HG02678 (cell line): Measurements from ENCODE around the gene CASP4.
A peak's percentile ranks its signal among the peaks of the same experiment; 100 is the strongest.
"Not testable (repeated sequence)": the region's sequence is repeated elsewhere in the genome, so short reads cannot be mapped to it uniquely, and the experiment has no call there.

ENCODE experiments used
- ATAC-seq: cut with Tn5 transposase; IDR thresholded peaks from one replicate; pipeline ENCODE4 v1.9.1; 2021; ENCODE audit warnings: mild to moderate bottlenecking, moderate library complexity; ENCODE audit not compliant: unreplicated experiment

The CASP4 gene

DNA sequence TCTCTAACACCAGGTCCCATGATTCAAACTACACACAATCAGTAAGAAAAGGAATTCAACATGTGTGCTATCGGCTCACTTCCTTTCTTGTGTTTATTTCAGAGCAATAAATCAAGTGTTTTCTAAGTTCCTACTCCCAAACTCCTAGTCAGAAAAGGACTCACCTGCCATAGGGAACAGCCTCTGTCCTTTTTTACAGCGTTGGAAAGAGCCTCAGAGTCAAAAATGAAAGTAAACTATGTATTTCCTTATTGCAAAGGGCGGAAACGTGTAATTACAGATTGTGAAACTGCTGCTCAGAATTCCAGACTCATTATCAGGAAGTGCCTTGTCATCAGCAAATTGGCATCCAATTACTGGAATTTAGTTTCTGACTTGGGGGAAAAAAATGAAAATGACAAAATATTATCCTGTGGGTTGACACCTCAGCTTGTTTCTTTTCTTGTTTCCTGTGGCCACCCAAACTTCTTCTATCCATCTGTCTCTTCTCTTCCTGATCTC, at the start of gene CASP4:
Gene CASP4, minus strand, starts transcription at position 220 of the 501 bp plus-strand sequence. Its CDS starts 49 bp downstream, at position 171.
- peak; percentile 86 for ATAC-seq

DNA sequence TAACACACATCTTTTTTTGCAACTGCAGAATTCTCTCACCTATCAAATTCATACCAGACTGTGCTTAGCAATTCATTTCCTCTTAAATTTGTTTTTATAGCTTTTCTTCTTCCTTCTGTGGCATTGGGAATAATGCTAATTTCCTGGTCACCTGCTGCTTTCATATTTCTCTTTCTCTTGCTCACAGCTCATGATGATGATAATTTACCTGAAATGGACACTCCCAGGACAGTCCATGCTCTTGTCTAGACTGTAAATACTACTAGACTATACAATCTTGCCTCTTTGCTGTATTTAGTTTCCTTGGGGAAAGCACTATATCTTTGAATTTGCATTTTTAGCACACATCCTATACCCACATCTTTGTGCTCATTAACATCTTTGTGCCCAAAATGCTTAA, 39.1 kb upstream of the CASP4 start:
- no peak for ATAC-seq

DNA sequence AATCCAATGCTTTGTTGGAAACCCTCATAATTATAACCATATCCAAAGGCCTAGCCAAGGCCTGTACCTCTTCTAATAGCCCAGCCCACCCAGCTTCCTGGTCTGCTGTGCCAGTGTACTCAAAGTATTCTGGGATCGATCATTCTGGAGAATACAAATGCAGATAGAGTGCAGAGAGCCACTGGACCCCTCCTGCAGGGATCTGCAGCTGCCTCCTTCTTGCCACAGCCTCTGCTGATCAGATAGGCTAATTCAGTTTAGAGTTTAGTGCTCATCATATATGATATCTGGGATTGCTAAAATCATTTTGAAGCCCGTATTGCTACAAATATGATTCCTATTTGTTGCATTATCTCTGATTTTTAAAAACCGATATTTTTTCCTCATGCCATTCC, 37.1 kb upstream of the CASP4 start:
- no peak for ATAC-seq

DNA sequence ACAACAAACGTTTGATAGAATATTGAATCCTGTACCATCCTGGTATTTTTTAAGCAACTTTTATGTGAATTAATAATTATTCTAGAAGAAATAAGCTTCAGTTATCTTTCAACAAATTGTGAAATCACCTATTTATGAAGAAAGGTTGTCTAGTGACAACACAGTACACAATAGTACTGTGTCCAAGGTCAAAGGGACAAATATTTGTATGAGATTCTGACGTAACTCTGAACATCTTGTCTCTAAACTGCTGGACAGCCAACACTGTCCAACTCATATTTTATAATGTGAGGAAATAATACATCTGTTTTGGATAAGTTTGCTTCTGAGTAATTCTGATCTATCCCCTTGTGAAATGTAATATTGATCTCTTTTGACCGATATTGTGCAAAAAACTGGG, 35.6 kb upstream of the CASP4 start:
- no peak for ATAC-seq

DNA sequence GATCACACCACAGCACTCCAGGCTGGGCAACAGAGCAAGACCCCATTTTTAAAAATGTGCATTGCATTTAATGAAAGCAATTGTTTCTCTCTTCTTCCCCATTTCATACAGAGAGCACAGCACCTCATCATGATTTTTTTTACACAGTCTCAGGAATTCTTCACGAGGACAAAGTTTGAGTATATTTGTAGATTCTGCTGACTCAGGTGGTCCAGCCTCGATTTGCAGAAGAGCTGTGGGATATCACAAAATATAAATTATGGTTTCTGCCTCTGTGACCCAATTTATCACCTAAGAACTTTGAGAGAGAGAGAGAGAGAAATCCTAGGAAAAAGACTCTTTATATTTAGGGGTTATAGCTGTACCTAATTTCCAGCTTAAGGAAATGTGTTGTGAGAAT, 34.8 kb upstream of the CASP4 start:
- no peak for ATAC-seq

DNA sequence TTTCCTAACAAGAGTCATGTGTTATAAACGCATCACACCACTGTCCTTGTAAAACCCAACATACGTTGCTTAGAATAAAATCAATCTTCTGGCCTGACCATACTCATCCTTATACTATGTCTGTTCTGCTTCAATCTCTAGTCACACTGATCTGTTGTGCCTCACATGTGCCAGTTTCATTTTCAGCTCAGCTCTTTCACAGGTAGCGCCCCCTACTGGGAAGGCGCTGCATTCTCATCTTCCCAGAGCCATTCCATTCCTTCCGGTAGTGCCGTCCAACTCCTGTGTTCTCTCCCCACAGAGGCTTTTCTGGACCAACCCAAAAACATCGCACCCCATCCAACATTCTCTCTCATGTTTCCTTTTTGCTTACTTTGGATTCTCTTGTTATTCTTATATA, 32.4 kb upstream of the CASP4 start:
- ATAC-seq, result peak; percentile 85

DNA sequence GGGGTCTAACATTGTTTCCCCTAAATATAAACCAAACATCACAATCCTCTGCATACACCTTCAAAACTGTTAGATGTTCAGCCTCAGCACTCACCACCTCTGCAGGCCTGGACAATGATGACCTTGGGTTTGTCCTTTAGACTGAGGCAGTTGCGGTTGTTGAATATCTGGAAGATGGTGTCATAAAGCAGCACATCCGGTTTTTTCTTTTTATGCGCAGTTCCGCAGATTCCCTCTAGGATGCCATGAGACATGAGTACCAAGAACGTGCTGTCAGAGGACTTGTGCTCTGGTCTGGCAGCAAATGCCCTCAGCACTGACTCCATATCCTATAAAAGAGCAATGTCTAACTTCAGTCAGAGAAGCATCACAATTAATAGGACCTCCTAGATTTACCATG, 31.8 kb upstream of the CASP4 start:
- no peak for ATAC-seq

DNA sequence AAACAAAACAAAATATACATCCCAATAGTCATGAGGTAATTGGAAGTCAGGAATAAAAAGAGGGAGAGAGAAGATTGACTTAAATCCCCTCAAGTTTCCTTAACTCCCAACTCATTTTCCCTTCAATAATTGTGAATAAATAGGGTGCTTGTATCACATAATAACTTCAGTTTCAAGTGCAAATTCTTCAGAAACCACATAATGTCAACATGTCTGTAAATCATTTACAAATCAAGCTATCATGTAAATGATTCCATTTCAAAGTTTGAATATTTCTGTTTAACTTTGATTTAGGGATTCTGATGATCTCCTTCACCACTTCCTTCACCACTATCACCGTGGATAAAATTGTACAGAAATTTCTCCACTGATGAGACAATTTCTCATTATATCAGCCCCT, 31.3 kb upstream of the CASP4 start:
- ATAC-seq, result no peak

DNA sequence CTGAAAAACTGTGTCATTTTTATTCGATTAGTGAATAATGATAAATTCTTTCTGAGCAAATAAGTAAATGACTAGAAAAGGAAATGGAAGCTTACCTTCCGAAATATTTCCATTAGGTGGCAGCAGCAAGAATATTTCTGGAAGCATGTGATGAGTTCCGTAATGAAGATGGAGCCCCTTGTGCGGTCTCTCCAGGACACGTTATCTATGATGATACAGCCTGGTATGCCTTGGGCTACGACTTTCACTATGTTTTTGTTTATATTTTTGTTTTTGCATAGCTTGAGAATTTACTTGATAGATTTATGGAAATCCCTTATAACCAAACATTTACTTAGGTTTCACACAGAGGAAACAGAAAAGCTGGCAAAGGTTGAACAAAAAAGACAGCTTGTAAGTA, 28.9 kb upstream of the CASP4 start:
- no peak for ATAC-seq

DNA sequence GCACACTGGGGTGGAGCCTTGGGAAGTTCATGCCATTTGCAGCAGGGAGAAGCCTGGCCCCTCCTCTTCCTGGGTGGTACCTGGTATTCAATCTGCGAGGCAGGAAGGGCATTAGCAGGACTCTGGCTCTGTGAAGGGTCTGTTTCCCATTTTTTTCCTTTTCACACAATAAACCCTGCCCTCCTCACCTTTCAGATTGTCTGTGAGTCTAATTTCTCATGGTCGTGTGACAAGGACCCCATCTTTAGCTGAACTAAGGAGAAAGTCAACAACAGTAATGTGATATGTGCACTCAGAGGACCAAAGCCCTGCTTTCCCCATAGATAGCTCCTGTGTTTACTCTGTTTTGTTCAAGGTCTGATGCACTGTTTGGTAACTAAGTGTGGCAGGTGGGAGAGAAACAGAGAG, 26.6 kb upstream of the CASP4 start:
- no peak for ATAC-seq

DNA sequence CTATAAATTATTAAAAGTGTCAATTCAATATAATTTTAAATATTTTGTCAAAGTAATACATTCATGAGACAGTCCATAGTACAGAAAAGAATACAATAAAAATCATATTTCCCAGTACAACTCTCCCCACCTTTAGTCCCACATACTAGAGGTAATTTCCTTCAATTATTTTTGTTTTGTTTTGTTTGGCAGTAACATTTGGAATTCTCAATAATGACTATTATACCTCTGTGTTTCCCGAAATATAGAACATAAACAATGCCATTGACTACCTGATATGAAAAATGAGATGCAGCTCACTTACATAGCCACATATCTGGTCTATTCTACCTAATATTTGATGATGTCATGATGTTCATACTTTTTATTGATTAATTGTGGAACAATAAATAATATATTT, 24.4 kb upstream of the CASP4 start:
- ATAC-seq, result no peak

DNA sequence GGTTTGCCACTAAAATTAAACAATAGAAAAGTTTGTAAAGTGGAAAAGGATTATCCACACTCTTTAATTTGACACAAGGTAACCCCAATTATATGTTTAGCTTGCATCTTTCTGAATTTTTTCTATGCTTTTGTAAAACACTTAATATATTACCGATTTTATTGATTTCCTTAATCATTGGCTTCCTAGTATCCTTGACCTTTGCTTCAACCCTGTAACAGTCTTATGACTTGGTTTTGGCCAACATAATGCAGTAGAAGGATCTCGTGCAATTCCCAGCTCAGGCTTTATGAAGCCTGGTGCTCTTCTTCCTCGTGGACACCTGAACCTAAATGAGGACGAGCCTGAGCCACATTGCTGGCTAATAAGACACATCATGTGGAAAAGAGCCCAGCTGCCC, 23.6 kb upstream of the CASP4 start:
- ATAC-seq, result no peak

DNA sequence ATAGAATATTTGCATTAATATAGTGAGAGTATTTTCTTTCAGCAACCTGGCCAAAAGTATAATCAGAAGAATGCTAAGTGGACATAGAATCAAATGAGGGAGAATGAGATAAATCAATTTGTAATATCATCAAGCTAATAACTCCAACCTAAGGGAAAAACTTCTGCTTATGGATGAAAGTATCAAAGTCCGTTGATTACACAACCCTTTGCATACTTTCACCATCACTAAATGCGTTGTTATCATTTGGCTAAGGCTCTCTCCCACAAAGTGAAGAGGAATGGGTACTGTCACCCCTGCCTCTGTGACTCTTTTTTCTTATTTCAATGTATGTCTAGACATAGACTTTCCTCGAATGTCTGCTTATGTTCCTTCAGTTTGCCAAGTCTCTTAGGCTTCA, 16.4 kb upstream of the CASP4 start:
- ATAC-seq, result no peak

DNA sequence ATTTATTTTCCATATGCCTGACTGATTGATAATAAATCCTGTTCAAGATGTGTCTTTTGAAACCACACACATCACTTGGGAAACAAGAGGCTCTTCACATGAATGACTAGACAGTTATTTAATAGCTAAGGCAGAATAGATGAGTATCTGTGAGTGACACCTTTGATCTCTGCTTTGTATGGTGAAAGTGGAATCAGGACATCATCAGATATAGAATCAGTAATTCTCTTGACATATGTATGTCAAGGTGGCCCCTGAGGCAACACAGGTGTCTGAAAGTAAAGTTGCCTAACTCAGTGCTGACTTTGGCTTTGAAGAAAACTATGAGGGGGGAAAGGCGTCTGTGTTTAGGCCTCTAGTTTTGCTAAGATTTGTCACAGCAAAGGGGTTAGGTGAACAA, 11.5 kb upstream of the CASP4 start:
- no peak for ATAC-seq

DNA sequence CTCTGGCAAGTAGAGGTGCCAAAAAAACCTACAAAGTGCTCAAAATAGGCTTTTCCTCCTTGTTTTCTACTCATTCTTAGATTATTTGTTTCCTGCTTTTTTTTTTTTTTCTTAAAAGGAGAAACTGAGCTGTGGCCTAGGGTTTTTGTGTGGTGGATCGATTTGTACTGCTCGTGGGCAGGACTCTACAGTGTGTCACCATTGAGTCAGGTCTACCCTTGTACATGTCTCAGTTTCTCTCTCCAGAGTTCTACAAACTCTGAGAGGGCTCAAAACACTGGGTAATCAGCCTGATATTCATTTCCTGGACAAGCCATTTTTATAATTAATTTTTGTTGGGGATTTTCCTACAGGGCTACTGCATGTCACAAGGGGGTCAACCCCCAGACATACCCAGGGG, 5.2 kb upstream of the CASP4 start:
- ATAC-seq, result no peak

DNA sequence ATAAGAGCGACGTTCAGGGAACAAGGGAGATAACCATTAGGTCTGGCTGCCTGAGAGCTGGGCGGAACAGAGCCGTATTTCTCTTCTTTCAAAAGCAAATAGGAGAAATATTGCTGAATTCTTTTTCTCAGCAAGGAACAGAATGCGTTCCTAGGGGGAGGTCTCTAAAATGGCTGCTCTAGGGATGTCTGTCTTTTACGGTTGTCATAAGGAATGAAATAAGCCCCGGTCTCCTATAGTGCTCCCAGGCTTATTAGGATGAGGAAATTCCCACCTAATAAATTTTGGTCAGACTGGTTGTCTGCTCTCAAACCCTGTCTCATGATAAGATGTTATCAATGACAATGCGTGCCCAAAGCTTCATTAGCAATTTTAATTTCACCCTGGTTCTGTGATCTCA, 4.5 kb upstream of the CASP4 start:
- not testable (repeated sequence) for ATAC-seq

DNA sequence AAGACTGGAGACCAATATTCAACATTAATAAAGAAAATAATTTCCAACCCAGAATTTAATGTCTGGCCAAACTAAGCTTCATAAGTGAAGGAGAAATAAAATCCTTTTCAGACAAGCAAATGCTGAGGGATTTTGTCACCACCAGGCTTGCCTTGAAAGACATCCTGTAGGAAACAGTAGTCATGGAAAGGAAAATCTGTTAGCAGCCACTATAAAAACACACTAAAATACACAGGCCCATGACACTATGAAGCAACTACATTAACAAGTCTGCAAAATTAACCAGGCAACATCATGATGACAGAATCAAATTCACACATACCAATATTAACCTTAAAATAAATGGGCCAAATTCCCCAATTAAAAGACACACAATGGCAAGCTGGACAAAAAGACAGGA, 2.4 kb upstream of the CASP4 start:
- no peak for ATAC-seq

DNA sequence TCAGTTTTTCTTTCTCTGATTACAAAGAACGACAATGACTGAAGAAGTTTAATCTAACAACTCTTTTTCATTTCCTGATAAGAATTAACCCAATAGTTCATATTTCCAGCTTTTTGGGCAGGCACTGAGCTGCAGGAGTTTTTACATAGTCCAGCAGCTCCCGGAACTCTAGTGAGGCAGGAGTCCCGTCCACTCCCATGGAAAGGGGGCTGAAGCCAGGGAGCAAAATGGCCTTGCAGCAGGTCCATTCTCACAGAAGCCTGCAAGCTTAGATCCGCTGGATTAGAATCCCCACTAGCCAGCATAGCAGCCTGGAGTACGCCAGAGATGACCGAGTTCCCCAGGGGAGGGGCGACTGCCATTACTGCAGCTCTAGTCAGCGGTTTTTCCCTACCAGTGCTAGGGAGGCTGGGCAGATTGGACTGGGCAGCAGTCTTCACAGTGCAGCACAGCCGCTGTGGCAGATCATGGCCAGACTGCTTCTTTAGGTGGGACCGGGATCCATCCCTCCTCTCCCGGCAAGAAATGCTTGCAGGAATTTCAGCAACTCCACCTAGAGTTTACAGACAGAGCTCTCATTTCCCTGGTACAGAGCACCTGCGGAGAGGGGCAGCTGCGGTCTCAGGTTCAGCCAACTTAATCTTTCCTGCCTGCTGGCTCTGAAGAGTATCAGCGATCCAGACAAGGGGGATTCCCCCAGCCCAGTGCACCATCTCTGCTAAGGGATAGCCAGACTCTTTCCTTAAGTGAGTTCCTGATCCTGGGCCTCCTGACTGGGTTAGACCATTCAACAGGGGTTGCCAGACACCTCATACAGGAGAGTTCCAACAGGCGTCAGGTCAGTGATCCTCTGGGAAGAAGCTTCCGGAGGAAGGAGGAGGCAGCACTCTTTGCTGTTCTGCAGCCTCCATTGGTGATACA, 742 bp upstream of the CASP4 start:
- no peak for ATAC-seq

DNA sequence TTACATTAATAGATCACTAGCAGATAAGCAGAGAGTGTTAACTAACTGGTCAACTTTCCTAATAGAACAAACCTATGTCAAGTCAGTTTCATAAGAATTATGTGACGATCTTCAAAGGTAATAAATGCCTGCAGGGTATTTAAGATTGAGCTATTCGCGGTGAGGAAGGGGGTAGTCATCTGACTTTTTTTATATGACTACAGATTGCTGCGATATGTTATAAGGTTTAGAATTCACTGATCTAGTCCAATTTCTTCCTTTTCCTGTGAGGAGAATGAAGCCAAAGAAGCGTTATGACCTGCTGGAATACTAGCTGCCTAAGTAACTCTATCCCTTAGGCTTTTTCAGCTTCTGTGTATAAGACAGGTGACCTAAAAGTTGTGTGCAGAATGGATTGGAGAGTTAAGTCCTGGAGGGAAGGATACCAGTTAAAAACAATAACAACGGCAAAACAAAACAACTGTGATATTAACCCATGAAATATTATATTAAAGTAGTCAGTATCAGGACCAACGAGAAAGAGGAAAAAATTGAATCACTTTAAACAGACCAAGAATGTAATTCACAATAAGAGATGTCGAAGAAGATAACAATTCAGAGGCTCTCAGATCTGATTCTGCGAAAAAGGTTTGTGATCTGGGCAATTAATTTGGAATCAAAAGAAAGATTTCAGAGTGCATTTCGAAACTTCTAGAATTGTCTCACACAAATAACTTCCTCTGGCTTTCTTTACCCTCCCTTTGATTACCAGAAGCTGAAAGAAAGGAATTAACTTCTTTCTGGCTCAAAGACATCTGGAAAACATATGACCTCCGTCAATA, 630 bp downstream of the CASP4 start:
- ATAC-seq, result peak; percentile 22

DNA sequence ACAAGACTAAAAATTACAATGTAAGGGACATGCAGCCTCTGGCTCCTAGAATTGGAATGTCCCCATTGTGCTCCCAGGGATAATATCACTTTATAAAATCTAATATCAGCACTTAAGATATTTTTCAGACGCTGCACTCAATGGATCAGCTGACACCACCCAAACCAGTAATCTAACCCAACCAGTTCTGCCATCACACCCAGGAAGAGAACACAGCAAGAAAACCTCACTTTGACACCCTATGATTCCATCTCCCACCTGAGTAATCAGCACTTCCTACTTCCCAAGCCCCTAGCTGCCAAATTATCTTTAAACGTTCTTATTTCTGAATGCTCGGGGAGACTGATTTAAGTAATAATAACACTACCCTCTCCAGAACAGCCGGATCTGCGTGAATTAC, 2.6 kb downstream of the CASP4 start:
- ATAC-seq, result no peak

DNA sequence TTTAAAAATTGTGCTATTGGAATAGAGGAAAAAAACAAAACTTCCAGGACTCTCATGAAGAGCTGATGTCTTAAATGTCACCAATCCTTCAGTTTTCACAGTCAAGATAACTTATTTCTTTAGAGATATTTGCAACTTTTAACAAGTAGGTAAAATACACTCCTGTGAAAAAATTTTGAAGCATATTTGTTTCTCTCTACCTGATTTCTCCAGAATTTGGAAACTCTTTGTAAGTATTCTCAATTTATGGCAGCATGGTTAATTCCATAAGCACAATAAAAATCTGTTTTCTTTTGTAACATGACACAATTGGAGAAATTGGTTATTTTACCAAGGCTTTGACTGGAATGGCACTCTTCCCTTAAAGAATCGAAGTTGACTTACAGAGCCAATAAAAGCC, 4.1 kb downstream of the CASP4 start:
- no peak for ATAC-seq

DNA sequence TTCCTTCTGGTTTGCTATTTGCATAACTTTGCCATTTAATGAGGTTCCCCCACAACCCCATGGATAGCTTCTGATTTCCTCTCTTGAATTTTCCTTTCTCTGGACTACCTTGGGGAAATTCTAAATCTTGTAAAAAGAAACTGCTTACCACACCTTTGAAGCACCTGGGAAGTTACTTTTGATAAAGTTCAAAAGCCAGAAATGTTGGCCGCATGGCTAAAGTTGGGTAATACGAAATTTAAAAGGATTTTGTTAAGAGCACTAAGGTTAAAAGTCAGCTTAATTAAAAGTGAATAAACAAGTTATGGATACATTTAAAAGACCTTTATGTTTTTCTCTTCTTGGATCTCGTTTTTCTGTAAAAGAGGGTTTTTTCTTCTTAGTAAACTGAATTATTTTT, 5.5 kb downstream of the CASP4 start:
- ATAC-seq, result no peak
